ENCODE results near the gene USP40.
A peak's percentile ranks its signal among the peaks of the same experiment; 100 is the strongest.
"Not testable (repeated sequence)": the region's sequence is repeated elsewhere in the genome, so short reads cannot be mapped to it uniquely, and the experiment has no call there.

Gene USP40

GRCh38 chr2:233566141-233566956, at the start of gene USP40:
Gene USP40 (minus strand): TSS chr2:233566782. CDS start chr2:233565554, 1,228 bp downstream.
- peak; percentile 56 for DNase-seq

GRCh38 chr2:233611284-233611683, 44.7 kb upstream of the USP40 start:
- no peak for DNase-seq

- no peak for DNase-seq
These were observed 39.1 kb upstream of the USP40 start for GRCh38 chr2:233605680-233606079.

- DNase-seq: no peak
These were observed 38.2 kb upstream of the USP40 start for GRCh38 chr2:233604826-233605225.

- DNase-seq: no peak
These were observed 36.9 kb upstream of the USP40 start for GRCh38 chr2:233603520-233603919.

GRCh38 chr2:233602076-233602475, 35.5 kb upstream of the USP40 start:
- no peak for DNase-seq

GRCh38 chr2:233600386-233600785, 33.8 kb upstream of the USP40 start:
- no peak for DNase-seq

GRCh38 chr2:233598952-233599351, 32.4 kb upstream of the USP40 start:
- DNase-seq: no peak

GRCh38 chr2:233597522-233597921, 30.9 kb upstream of the USP40 start:
- no peak for DNase-seq

- no peak for DNase-seq
These were observed 26.6 kb upstream of the USP40 start for GRCh38 chr2:233593201-233593600.

- not testable (repeated sequence) for DNase-seq
These were observed 26.1 kb upstream of the USP40 start for GRCh38 chr2:233592706-233593105.

GRCh38 chr2:233588400-233588799, 21.8 kb upstream of the USP40 start:
- DNase-seq: no peak

- no peak for DNase-seq
These were observed 17.6 kb upstream of the USP40 start for GRCh38 chr2:233584210-233584609.

GRCh38 chr2:233583217-233583965, 16.8 kb upstream of the USP40 start:
- not testable (repeated sequence) for DNase-seq

- DNase-seq: not testable (repeated sequence)
These were observed 10.8 kb upstream of the USP40 start for GRCh38 chr2:233577341-233577740.

- no peak for DNase-seq
These were observed 5.9 kb upstream of the USP40 start for GRCh38 chr2:233572468-233572867.

- DNase-seq: no peak
These were observed 4.9 kb upstream of the USP40 start for GRCh38 chr2:233571462-233571861.

GRCh38 chr2:233571001-233571400, 4.4 kb upstream of the USP40 start:
- no peak for DNase-seq

GRCh38 chr2:233565685-233566140, 869 bp downstream of the USP40 start:
- DNase-seq: no peak

- no peak for DNase-seq
These were observed 2.7 kb downstream of the USP40 start for GRCh38 chr2:233563663-233564430.

- DNase-seq: no peak
These were observed 9.5 kb downstream of the USP40 start for GRCh38 chr2:233556881-233557736.

GRCh38 chr2:233553366-233553765, 13.2 kb downstream of the USP40 start:
- no peak for DNase-seq

Measured in activated CD8-positive, alpha-beta memory T cell treated with anti-CD3 and anti-CD28 coated beads, Interleukin-2, amount 50 U/mL, for 4 hours (primary cell).